ENCODE results near the gene KDM5C. TPM values are rescaled to one million over a fixed set of nuclear protein-coding genes. Genes with fewer than 3 reads are reported as not detected.

KDM5C gene
- total RNA-seq, 4 donors from 2014 or later: 99.7 to 178 (median 114) TPM

- Histone ChIP-seq H3K9me3 (no peaks in the 10 kb centered on the region), H3K27me3 (no peaks in the 10 kb centered on the region), H3K4me3 (replicated peaks in 1 of 3) (no peak overlapping the region), H3K36me3 (no peaks in the 10 kb centered on the region), H3K4me1 (no peaks in the 10 kb centered on the region), H3K27ac (no peak overlapping the region)
- TF ChIP-seq CTCF (IDR thresholded peaks at IDR 0.05): no peak
- TF ChIP-seq POLR2A (IDR thresholded peaks at IDR 0.05): no peak
- DNase-seq: no peak
- intact Hi-C loops (cut with DNase I): no loop called here
- WGBS, 2 donors: 100% methylated on average over 1 of the region's 1 CpG
These were observed 24.5 kb upstream of the KDM5C start for GRCh38 chrX:53249408-53250042.

- whole genome bisulfite sequencing, 2 donors: 92 to 96% methylated on average over 7 to 10 of the region's 10 CpGs
- H3K27ac ChIP-seq: no peak overlapping the region
- H3K9me3 ChIP-seq: no peaks in the 10 kb centered on the region
- H3K4me1 ChIP-seq: no peaks in the 10 kb centered on the region
- H3K4me3 ChIP-seq (replicated peaks in 1 of 3): no peak overlapping the region
- intact Hi-C loops (cut with DNase I): no loop called here
- TF ChIP-seq POLR2A (IDR thresholded peaks at IDR 0.05) (no peak), CTCF (IDR thresholded peaks at IDR 0.05) (no peak)
- H3K27me3 ChIP-seq: no peaks in the 10 kb centered on the region
- no peaks in the 10 kb centered on the region for H3K36me3 ChIP-seq
- no peak for DNase-seq
These were observed 22.9 kb upstream of the KDM5C start for GRCh38 chrX:53247928-53248327.

- no peak for DNase-seq
- no peaks in the 10 kb centered on the region for H3K9me3 ChIP-seq
- H3K27ac ChIP-seq: no peak overlapping the region
- intact Hi-C loops (cut with DNase I): no loop called here
- no peaks in the 10 kb centered on the region for H3K4me1 ChIP-seq
- WGBS, 2 donors: 94% methylated on average over 2 of the region's 2 CpGs
- no peak overlapping the region for H3K4me3 ChIP-seq (replicated peaks in 1 of 3)
- no peaks in the 10 kb centered on the region for H3K27me3 ChIP-seq
- H3K36me3 ChIP-seq: no peaks in the 10 kb centered on the region
- TF ChIP-seq POLR2A (IDR thresholded peaks at IDR 0.05) (no peak), CTCF (IDR thresholded peaks at IDR 0.05) (no peak)
These were observed 21.2 kb upstream of the KDM5C start for GRCh38 chrX:53246231-53246630.

GRCh38 chrX:53244610-53245009 is 19.6 kb upstream of the KDM5C start:
- Histone ChIP-seq H3K27me3 (no peaks in the 10 kb centered on the region), H3K4me3 (replicated peaks in 1 of 3) (no peak overlapping the region), H3K36me3 (no peaks in the 10 kb centered on the region), H3K9me3 (no peaks in the 10 kb centered on the region), H3K27ac (no peak overlapping the region), H3K4me1 (no peaks in the 10 kb centered on the region)
- DNase-seq: no peak
- TF ChIP-seq POLR2A (IDR thresholded peaks at IDR 0.05): no peak
- peak in 1 of 6 experiments; percentile 18 for TF ChIP-seq CTCF (IDR thresholded peaks at IDR 0.05)
- intact Hi-C loops (cut with DNase I): no loop called here
- 71 to 75% methylated on average over 1 of the region's 1 CpG for whole genome bisulfite sequencing, 2 donors

GRCh38 chrX:53242310-53242709 is 17.3 kb upstream of the KDM5C start:
- DNase-seq: no peak
- TF ChIP-seq POLR2A (IDR thresholded peaks at IDR 0.05) (no peak), CTCF (IDR thresholded peaks at IDR 0.05) (no peak)
- no peak overlapping the region for H3K27ac ChIP-seq
- no peak overlapping the region for H3K4me3 ChIP-seq (replicated peaks in 1 of 3)
- no peaks in the 10 kb centered on the region for H3K9me3 ChIP-seq
- intact Hi-C loops (cut with DNase I): no loop called here
- H3K36me3 ChIP-seq: no peaks in the 10 kb centered on the region
- no peaks in the 10 kb centered on the region for H3K27me3 ChIP-seq
- whole genome bisulfite sequencing, 2 donors: 87 to 97% methylated on average over 4 of the region's 4 CpGs
- H3K4me1 ChIP-seq: no peaks in the 10 kb centered on the region

Measured in thyroid gland (tissue), 4 donors.